ENCODE measurements around the gene OR5K1. TPM values are rescaled to one million over a fixed set of nuclear protein-coding genes. Genes with fewer than 3 reads are reported as not detected.

The OR5K1 gene
- total RNA-seq, 1 donor from 2014 or later, result not detected

- no peak for DNase-seq (ENCODE audit: extremely low read depth, low read depth, low spot score)
Observed at GRCh38 chr3:98513736-98514135, 50.7 kb downstream of the OR5K1 start.

- DNase-seq (ENCODE audit: extremely low read depth, low read depth, low spot score), result no peak
Observed at GRCh38 chr3:98514948-98515347, 51.9 kb downstream of the OR5K1 start.

DNA sequence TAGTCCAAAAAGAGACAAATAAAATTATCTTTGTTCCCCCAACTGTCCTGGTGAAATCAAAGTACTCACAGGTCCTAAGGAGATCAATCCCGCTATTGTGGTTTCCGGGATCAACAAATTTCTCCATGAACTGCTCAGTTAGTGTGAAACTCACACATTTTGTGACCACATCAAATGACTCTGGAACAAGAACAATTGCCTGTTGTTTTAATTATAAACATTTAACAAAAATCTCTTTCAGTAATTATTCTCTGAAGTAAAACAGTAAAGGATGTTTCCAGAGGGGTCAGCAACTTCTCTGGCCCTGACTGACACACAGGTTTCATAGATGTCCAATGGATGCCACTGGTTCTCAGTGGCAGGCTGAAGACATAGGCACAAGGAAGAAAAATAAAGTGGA, 55.8 kb downstream of the OR5K1 start:
- no peak for DNase-seq (ENCODE audit: extremely low read depth, low read depth, low spot score)

DNA sequence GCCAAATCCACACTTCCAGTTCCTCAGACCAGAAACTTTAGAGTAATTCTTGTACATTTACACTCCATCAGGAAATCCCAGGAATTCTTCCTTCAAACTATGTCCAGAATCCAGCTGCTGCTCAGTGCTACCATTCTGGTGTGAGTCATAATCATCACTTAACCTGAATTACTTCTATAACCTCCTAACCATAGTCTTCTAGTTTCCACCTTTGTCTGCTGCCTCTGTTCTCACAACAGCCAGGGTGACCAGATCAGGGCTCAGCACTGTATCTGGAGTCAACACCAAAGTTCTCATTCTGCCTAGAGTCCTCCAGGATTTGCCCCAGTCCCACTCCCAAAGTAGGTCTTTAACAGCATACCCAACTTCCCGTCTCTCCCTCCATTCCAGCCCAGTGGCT, 56.4 kb downstream of the OR5K1 start:
- DNase-seq (ENCODE audit: extremely low read depth, low read depth, low spot score), result no peak

- peak; percentile 29 for DNase-seq (ENCODE audit: extremely low read depth, low read depth, low spot score)
Observed at GRCh38 chr3:98521897-98522543, 59.0 kb downstream of the OR5K1 start.

Other genes with a start within 250 kb of the OR5K1 start
- not detected in 2 replicates for gene OR5H6, start 199.0 kb upstream of the OR5K1 start, total RNA-seq
- gene OR5H2, start 180.7 kb upstream of the OR5K1 start, total RNA-seq, result not detected in 2 replicates
- not detected in 2 replicates for gene OR5K4, start 109.3 kb upstream of the OR5K1 start, total RNA-seq
- gene OR5K3, start 72.5 kb upstream of the OR5K1 start, total RNA-seq, result not detected in 2 replicates
- gene OR5K2, start 34.5 kb downstream of the OR5K1 start, total RNA-seq, result not detected in 2 replicates
- 112 and 118 TPM in 2 replicates for gene CLDND1, start 59.7 kb downstream of the OR5K1 start, total RNA-seq
- gene GPR15, start 68.8 kb downstream of the OR5K1 start, total RNA-seq, result not detected in 2 replicates
- gene CPOX, start 130.4 kb downstream of the OR5K1 start, total RNA-seq, result 27.2 and 29.6 TPM in 2 replicates